HK-2 (cell line): ENCODE results near the gene TTC39A.

ENCODE experiments used
- DNase-seq: peaks from one replicate; pipeline ENCODE4 v3.0.0-alpha.2; 2018; ENCODE audit not compliant: unreplicated experiment

The TTC39A gene

GRCh38 chr1:51314974-51315373, 15.4 kb downstream of the TTC39A start:
- DNase-seq: no peak

- peak; percentile 61 for DNase-seq
Measured at GRCh38 chr1:51313961-51314777, 16.2 kb downstream of the TTC39A start.

GRCh38 chr1:51313268-51313852, 17.0 kb downstream of the TTC39A start:
- DNase-seq: peak; percentile 36

- DNase-seq: no peak
Measured at GRCh38 chr1:51312718-51313117, 17.6 kb downstream of the TTC39A start.

- no peak for DNase-seq
Measured at GRCh38 chr1:51311826-51312225, 18.5 kb downstream of the TTC39A start.

GRCh38 chr1:51310871-51311613, 19.3 kb downstream of the TTC39A start:
- no peak for DNase-seq

GRCh38 chr1:51309291-51309690, 21.1 kb downstream of the TTC39A start:
- no peak for DNase-seq

GRCh38 chr1:51308636-51309035, 21.7 kb downstream of the TTC39A start:
- no peak for DNase-seq

GRCh38 chr1:51306950-51307349, 23.4 kb downstream of the TTC39A start:
- DNase-seq: no peak

- DNase-seq: peak; percentile 49
Measured at GRCh38 chr1:51305371-51305823, 25.0 kb downstream of the TTC39A start.

- no peak for DNase-seq
Measured at GRCh38 chr1:51304360-51304759, 26.0 kb downstream of the TTC39A start.

GRCh38 chr1:51303751-51304251, 26.6 kb downstream of the TTC39A start:
- DNase-seq: no peak

GRCh38 chr1:51303315-51303714, 27.0 kb downstream of the TTC39A start:
- no peak for DNase-seq

- no peak for DNase-seq
Measured at GRCh38 chr1:51302746-51303145, 27.6 kb downstream of the TTC39A start.

GRCh38 chr1:51302270-51302669, 28.1 kb downstream of the TTC39A start:
- DNase-seq: no peak

GRCh38 chr1:51301844-51302162, 28.6 kb downstream of the TTC39A start:
- no peak for DNase-seq

GRCh38 chr1:51301152-51301843, 29.1 kb downstream of the TTC39A start:
- no peak for DNase-seq

GRCh38 chr1:51299981-51300670, 30.2 kb downstream of the TTC39A start:
- no peak for DNase-seq

GRCh38 chr1:51299185-51299885, 31.0 kb downstream of the TTC39A start:
- DNase-seq: no peak

- DNase-seq: no peak
Measured at GRCh38 chr1:51298322-51298705, 32.0 kb downstream of the TTC39A start.
